HG03432 (cell line): ENCODE measurements around the gene DLL4.

Source experiments
- ATAC-seq: cut with Tn5 transposase; IDR thresholded peaks from one replicate; pipeline ENCODE4 v1.9.1; 2021; ENCODE audit warnings: mild to moderate bottlenecking, moderate library complexity; ENCODE audit not compliant: unreplicated experiment

The DLL4 gene

GRCh38 chr15:40928821-40929659 is at the start of gene DLL4:
DLL4 (plus strand) TSS chr15:40929340; CDS start chr15:40929669, 329 bp downstream.
- ATAC-seq = no peak

- ATAC-seq = no peak
Observed at GRCh38 chr15:40879609-40880008, 49.5 kb upstream of the DLL4 start.

- ATAC-seq = no peak
Observed at GRCh38 chr15:40881351-40881750, 47.8 kb upstream of the DLL4 start.

- no peak for ATAC-seq
Observed at GRCh38 chr15:40886586-40886985, 42.6 kb upstream of the DLL4 start.

GRCh38 chr15:40889112-40889511 is 40.0 kb upstream of the DLL4 start:
- ATAC-seq = no peak

GRCh38 chr15:40891138-40891537 is 38.0 kb upstream of the DLL4 start:
- no peak for ATAC-seq

GRCh38 chr15:40891810-40892446 is 37.2 kb upstream of the DLL4 start:
- no peak for ATAC-seq

- ATAC-seq = no peak
Observed at GRCh38 chr15:40892447-40893012, 36.6 kb upstream of the DLL4 start.

- no peak for ATAC-seq
Observed at GRCh38 chr15:40893019-40893670, 36.0 kb upstream of the DLL4 start.

GRCh38 chr15:40893733-40894680 is 35.1 kb upstream of the DLL4 start, which contains the start of gene VPS18:
VPS18 (plus strand) TSS chr15:40894450; CDS start chr15:40894769, 319 bp downstream.
- peak; percentile 91 for ATAC-seq

GRCh38 chr15:40894681-40895448 is 34.3 kb upstream of the DLL4 start:
- ATAC-seq = peak; percentile 41

GRCh38 chr15:40899536-40900207 is 29.5 kb upstream of the DLL4 start:
- ATAC-seq = no peak

- ATAC-seq = no peak
Observed at GRCh38 chr15:40900256-40901052, 28.7 kb upstream of the DLL4 start.

- ATAC-seq = no peak
Observed at GRCh38 chr15:40901053-40901443, 28.1 kb upstream of the DLL4 start.

- no peak for ATAC-seq
Observed at GRCh38 chr15:40902605-40903561, 26.3 kb upstream of the DLL4 start.

GRCh38 chr15:40904552-40905201 is 24.5 kb upstream of the DLL4 start:
- ATAC-seq = no peak
